MV-4-11 (cell line): ENCODE results near the gene ADGRV1.
"Not testable (repeated sequence)": the region's sequence is repeated elsewhere in the genome, so short reads cannot be mapped to it uniquely, and the experiment has no call there.

ENCODE experiments used
- DNase-seq: peaks from one replicate; lab custom pipeline; 2025; lab: John Stamatoyannopoulos, UW

Gene ADGRV1

GRCh38 chr5:90947667-90948066, 389.1 kb downstream of the ADGRV1 start:
- no peak for DNase-seq

GRCh38 chr5:90948969-90949368, 390.4 kb downstream of the ADGRV1 start:
- no peak for DNase-seq

GRCh38 chr5:90949469-90950358, 391.1 kb downstream of the ADGRV1 start:
- no peak for DNase-seq

- DNase-seq = no peak
Observed at GRCh38 chr5:90955001-90955635, 396.5 kb downstream of the ADGRV1 start.

GRCh38 chr5:90956511-90957097, 398.0 kb downstream of the ADGRV1 start:
- no peak for DNase-seq

- DNase-seq = no peak
Observed at GRCh38 chr5:90957906-90958305, 399.3 kb downstream of the ADGRV1 start.

GRCh38 chr5:90959262-90959661, 400.7 kb downstream of the ADGRV1 start:
- no peak for DNase-seq

GRCh38 chr5:90962481-90962880, 403.9 kb downstream of the ADGRV1 start:
- no peak for DNase-seq

GRCh38 chr5:90965110-90965685, 406.6 kb downstream of the ADGRV1 start:
- no peak for DNase-seq

GRCh38 chr5:90967443-90967842, 408.8 kb downstream of the ADGRV1 start:
- DNase-seq = no peak

GRCh38 chr5:90967851-90968250, 409.3 kb downstream of the ADGRV1 start:
- DNase-seq = no peak

GRCh38 chr5:90968319-90968718, 409.7 kb downstream of the ADGRV1 start:
- no peak for DNase-seq

GRCh38 chr5:90969945-90970344, 411.3 kb downstream of the ADGRV1 start:
- DNase-seq = not testable (repeated sequence)

GRCh38 chr5:90981177-90981576, 422.6 kb downstream of the ADGRV1 start:
- DNase-seq = no peak

GRCh38 chr5:90981821-90982220, 423.2 kb downstream of the ADGRV1 start:
- DNase-seq = no peak

GRCh38 chr5:90982576-90982975, 424.0 kb downstream of the ADGRV1 start:
- no peak for DNase-seq

- DNase-seq = no peak
Observed at GRCh38 chr5:90983148-90983547, 424.6 kb downstream of the ADGRV1 start.

GRCh38 chr5:90983711-90984124, 425.1 kb downstream of the ADGRV1 start:
- no peak for DNase-seq

- DNase-seq = no peak
Observed at GRCh38 chr5:90985341-90985740, 426.7 kb downstream of the ADGRV1 start.

GRCh38 chr5:90987726-90988125, 429.1 kb downstream of the ADGRV1 start:
- DNase-seq = no peak

GRCh38 chr5:90991201-90991600, 432.6 kb downstream of the ADGRV1 start:
- DNase-seq = no peak

- DNase-seq = no peak
Observed at GRCh38 chr5:90994796-90995195, 436.2 kb downstream of the ADGRV1 start.

- no peak for DNase-seq
Observed at GRCh38 chr5:90996089-90996488, 437.5 kb downstream of the ADGRV1 start.
